Osteoblast (primary cell): ENCODE results near the gene SYPL2. TPM values are rescaled to one million over a fixed set of nuclear protein-coding genes. Genes with fewer than 3 reads are reported as not detected.
A peak's percentile ranks its signal among the peaks of the same experiment; 100 is the strongest.

Experiments used
- DNase-seq: peaks from one replicate; pipeline ENCODE4 v3.0.0; 2011; ENCODE audit warnings: low spot score, mixed read lengths; ENCODE audit not compliant: insufficient read length; ENCODE audit errors: missing footprints
- H2AFZ ChIP-seq: 2 replicates; pipeline ENCODE4 v1.6.0; 2011; ENCODE audit warnings: mild to moderate bottlenecking, low read length
- H3K27ac ChIP-seq: 2 replicates; pipeline ENCODE4 v1.5.1; 2011; ENCODE audit warnings: mild to moderate bottlenecking, low read depth, low read length, moderate library complexity
- H3K27me3 ChIP-seq: 2 replicates; pipeline ENCODE4 v1.6.0; 2012; ENCODE audit warnings: mild to moderate bottlenecking, control low read depth, inconsistent platforms, low read length, moderate library complexity; ENCODE audit not compliant: insufficient read depth
- H3K36me3 ChIP-seq: 2 replicates; pipeline ENCODE4 v1.5.1; 2011; ENCODE audit warnings: mild to moderate bottlenecking, low read length, control low read depth, moderate library complexity; ENCODE audit not compliant: insufficient read depth
- H3K4me1 ChIP-seq: 2 replicates; pipeline ENCODE4 v1.5.1; 2011; ENCODE audit warnings: mild to moderate bottlenecking, low read length, control low read depth, moderate library complexity; ENCODE audit not compliant: insufficient read depth
- H3K4me2 ChIP-seq: 2 replicates; pipeline ENCODE4 v1.6.0; 2011; ENCODE audit warnings: mild to moderate bottlenecking, low read length; ENCODE audit not compliant: insufficient read depth
- H3K4me3 ChIP-seq: fragments of 200-600 bp; sonication (generic); 3 replicates; pipeline ENCODE4 v1.5.1; 2012; ENCODE audit warnings: mild to moderate bottlenecking, low read length, inconsistent platforms; ENCODE audit not compliant: insufficient read depth
- H3K79me2 ChIP-seq: 2 replicates; pipeline ENCODE4 v1.6.0; 2012; ENCODE audit warnings: mild to moderate bottlenecking, low read length, control low read depth, inconsistent platforms; ENCODE audit not compliant: insufficient read depth
- H3K9me3 ChIP-seq: 2 replicates; pipeline ENCODE4 v1.5.1; 2011; ENCODE audit warnings: low read depth, low read length, control low read depth
- H4K20me1 ChIP-seq: 2 replicates; pipeline ENCODE4 v1.6.0; 2012; ENCODE audit warnings: mild to moderate bottlenecking, low read length, control low read depth; ENCODE audit not compliant: insufficient read depth
- total RNA-seq: library from RNA; depleted of rRNA; stranded (reverse); fragments of >200 nt; gene quantifications from 2 replicates; pipeline ENCODE4 v1.2.3, GENCODE V29; 2012
- TF ChIP-seq, protein P1 (sequence below): IDR thresholded peaks from 2 replicates; pipeline ENCODE4 v1.5.1; 2011; ENCODE audit warnings: mild to moderate bottlenecking, low read depth, low read length, moderate library complexity; ENCODE audit errors: extremely low read depth

Gene SYPL2
- total RNA-seq, 1 donor = 1.8 TPM

DNA sequence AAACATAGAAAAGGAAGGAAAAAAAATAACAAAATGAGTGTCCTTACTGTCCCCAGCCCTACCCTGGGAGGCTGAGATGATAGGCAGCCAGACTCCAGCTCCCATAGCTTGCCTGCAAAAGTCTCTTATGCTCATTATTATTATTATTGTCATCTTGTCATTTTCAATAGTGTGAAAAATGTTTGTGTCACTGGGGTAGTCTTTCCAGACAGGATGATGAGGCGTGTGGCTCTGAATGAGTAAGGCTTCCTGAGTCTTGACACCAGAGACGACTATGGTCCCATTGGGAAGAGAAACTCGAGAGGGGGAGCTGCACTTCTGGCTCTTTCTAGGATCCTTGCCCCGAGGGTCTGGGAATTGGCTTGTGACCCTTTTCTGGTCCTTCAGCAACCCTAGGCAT is 26.4 kb downstream of the SYPL2 start:
- Histone ChIP-seq H4K20me1 (peaks cover 13% of the 10 kb centered on the region), H2AFZ (peak overlapping the region; percentile 99), H3K36me3 (peaks cover 29% of the 10 kb centered on the region), H3K79me2 (peaks cover 32% of the 10 kb centered on the region), H3K9me3 (no peaks in the 10 kb centered on the region), H3K27me3 (no peaks in the 10 kb centered on the region), H3K4me3 (no peak overlapping the region), H3K27ac (no peak overlapping the region), H3K4me1 (peaks cover 11% of the 10 kb centered on the region), H3K4me2 (no peak overlapping the region)
- TF ChIP-seq, protein P1, sequence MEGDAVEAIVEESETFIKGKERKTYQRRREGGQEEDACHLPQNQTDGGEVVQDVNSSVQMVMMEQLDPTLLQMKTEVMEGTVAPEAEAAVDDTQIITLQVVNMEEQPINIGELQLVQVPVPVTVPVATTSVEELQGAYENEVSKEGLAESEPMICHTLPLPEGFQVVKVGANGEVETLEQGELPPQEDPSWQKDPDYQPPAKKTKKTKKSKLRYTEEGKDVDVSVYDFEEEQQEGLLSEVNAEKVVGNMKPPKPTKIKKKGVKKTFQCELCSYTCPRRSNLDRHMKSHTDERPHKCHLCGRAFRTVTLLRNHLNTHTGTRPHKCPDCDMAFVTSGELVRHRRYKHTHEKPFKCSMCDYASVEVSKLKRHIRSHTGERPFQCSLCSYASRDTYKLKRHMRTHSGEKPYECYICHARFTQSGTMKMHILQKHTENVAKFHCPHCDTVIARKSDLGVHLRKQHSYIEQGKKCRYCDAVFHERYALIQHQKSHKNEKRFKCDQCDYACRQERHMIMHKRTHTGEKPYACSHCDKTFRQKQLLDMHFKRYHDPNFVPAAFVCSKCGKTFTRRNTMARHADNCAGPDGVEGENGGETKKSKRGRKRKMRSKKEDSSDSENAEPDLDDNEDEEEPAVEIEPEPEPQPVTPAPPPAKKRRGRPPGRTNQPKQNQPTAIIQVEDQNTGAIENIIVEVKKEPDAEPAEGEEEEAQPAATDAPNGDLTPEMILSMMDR = no peak
- peak; percentile 37 for DNase-seq

DNA sequence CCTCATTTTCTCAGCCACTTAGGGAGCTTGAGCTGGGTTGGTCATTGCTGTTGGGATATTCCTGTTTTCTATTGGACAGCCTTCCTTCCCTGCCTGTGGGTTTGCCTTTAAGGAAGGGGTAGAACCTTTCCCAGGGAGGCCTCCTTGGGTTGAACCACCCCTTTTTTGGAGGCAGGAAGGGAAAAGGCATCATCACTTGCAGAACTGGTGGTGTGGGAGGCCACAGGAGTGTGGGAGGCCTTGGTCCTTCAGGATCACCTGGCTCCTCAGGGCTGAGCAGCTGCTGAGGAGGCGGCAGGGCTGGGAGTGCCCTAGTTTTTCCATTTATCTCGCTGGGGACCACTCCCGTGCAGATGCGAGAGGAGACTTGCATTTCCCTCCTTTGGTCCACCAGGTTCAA is 26.9 kb downstream of the SYPL2 start:
- no peak overlapping the region for H3K27ac ChIP-seq
- peaks cover 11% of the 10 kb centered on the region for H3K4me1 ChIP-seq

DNA sequence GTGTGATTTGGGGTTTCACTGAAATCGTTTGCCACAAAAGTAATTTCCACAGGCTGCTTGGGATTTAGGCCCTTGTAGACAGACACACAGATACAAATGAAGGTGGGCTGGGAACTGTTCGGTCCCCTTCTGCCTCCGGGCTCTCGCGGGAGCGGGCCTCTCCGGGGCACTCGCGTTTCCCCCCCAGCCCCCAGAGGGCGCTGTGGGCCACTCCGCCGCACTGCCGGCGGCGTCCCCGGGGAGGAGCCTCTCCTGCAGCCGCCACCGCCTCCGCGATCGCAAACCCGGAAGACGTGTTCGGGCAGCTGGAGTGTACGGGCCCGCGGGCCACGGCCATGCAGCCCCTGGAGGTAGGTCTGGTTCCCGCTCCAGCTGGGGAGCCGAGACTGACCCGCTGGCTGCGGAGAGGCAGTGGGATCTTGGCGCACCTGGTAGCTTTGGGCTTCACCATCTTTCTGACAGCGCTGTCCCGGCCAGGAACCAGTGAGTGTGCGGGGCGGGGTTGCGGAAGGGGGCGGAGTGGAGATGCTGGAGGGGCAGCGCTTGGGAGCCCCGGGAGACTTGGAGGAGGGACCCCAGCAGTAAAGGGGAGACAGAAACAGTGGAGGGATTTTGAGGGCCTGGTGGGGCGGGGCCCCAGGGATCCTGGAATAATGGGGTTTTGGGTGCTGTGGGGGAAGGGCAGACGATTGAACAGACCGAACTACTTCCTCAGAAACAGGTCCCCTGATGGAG is 27.6 kb downstream of the SYPL2 start, which contains the start of gene CYB561D1:
Gene CYB561D1, plus strand, starts transcription at position 290 of the 735 bp plus-strand sequence. Its CDS starts 46 bp downstream, at position 336.
- Histone ChIP-seq H3K36me3 (peaks cover 30% of the 10 kb centered on the region), H3K79me2 (peaks cover 39% of the 10 kb centered on the region), H3K4me3 (peak within 1 kb of the TSS; percentile 100), H4K20me1 (peaks cover 15% of the 10 kb centered on the region), H2AFZ (peak within 1 kb of the TSS; percentile 99), H3K27me3 (no peaks in the 10 kb centered on the region), H3K4me2 (peak within 1 kb of the TSS; percentile 83), H3K27ac (peak within 1 kb of the TSS; percentile 25), H3K4me1 (peaks cover 11% of the 10 kb centered on the region), H3K9me3 (no peaks in the 10 kb centered on the region)
- peak; percentile 99 for DNase-seq
- TF ChIP-seq, protein P1 = peak; percentile 82

More for the DNA sequence above, 26.9 kb downstream of the SYPL2 start:
- peaks cover 36% of the 10 kb centered on the region for H3K79me2 ChIP-seq
- H3K4me2 ChIP-seq = peak overlapping the region; percentile 83
- H2AFZ ChIP-seq = peak overlapping the region; percentile 99
- H3K27me3 ChIP-seq = no peaks in the 10 kb centered on the region
- peaks cover 13% of the 10 kb centered on the region for H4K20me1 ChIP-seq
- peaks cover 31% of the 10 kb centered on the region for H3K36me3 ChIP-seq
- peak overlapping the region; percentile 100 for H3K4me3 ChIP-seq
- peak; percentile 86 for DNase-seq
- TF ChIP-seq, protein P1 = no peak
- H3K9me3 ChIP-seq = no peaks in the 10 kb centered on the region

DNA sequence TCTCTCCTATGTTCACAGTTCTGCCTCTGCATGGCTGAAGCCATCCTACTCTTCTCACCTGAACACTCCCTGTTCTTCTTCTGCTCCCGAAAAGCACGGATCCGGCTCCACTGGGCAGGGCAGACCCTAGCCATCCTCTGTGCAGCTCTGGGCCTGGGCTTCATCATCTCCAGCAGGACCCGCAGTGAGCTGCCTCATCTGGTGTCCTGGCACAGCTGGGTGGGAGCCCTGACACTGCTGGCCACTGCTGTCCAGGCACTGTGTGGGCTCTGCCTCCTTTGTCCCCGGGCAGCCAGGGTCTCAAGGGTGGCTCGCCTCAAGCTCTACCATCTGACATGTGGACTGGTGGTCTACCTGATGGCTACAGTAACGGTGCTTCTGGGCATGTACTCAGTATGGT is 29.4 kb downstream of the SYPL2 start:
- no peak for DNase-seq
- Histone ChIP-seq H3K79me2 (peaks cover 41% of the 10 kb centered on the region), H3K9me3 (no peaks in the 10 kb centered on the region), H2AFZ (no peak overlapping the region), H3K4me1 (peaks cover 11% of the 10 kb centered on the region), H3K36me3 (peaks cover 34% of the 10 kb centered on the region), H3K4me3 (no peak overlapping the region), H4K20me1 (peaks cover 20% of the 10 kb centered on the region), H3K4me2 (no peak overlapping the region), H3K27me3 (no peaks in the 10 kb centered on the region), H3K27ac (no peak overlapping the region)
- TF ChIP-seq, protein P1 = no peak
